H9 (cell line): Measurements from ENCODE around the gene PELI2. TPM values are rescaled to one million over a fixed set of nuclear protein-coding genes. Genes with fewer than 3 reads are reported as not detected.

Source experiments
- DNase-seq: peaks from one replicate; pipeline ENCODE4 v3.0.0-alpha.2; 2017
- H2AFZ ChIP-seq: one replicate; pipeline ENCODE4 v1.6.1; 2013; ENCODE audit warnings: mild to moderate bottlenecking, low read length, control low read depth, moderate library complexity
- H2AK5ac ChIP-seq: 2 replicates; pipeline ENCODE4 v1.6.1; 2013; ENCODE audit warnings: low read length, control low read depth, mixed read lengths; ENCODE audit not compliant: insufficient read length
- H2BK120ac ChIP-seq: one replicate; pipeline ENCODE4 v1.6.1; 2013; ENCODE audit warnings: low read depth, mild to moderate bottlenecking, low read length, control low read depth, inconsistent platforms; ENCODE audit not compliant: poor library complexity, severe bottlenecking
- H2BK12ac ChIP-seq: 2 replicates; pipeline ENCODE4 v1.6.1; 2013; ENCODE audit warnings: low read length, control low read depth, mixed read lengths, low read depth; ENCODE audit not compliant: insufficient read length
- H2BK15ac ChIP-seq: 2 replicates; pipeline ENCODE4 v1.6.1; 2013; ENCODE audit warnings: low read depth, low read length, control low read depth
- H2BK20ac ChIP-seq: one replicate; pipeline ENCODE4 v1.6.1; 2013; ENCODE audit warnings: low read depth, mild to moderate bottlenecking, low read length, control low read depth, inconsistent platforms; ENCODE audit not compliant: poor library complexity, severe bottlenecking
- H2BK5ac ChIP-seq: 2 replicates; pipeline ENCODE4 v1.6.1; 2013; ENCODE audit warnings: low read length, control low read depth, mixed read lengths; ENCODE audit not compliant: insufficient read length
- H3K14ac ChIP-seq: 2 replicates; pipeline ENCODE4 v1.6.1; 2013; ENCODE audit warnings: low read length, control low read depth; ENCODE audit not compliant: insufficient read depth
- H3K18ac ChIP-seq: 2 replicates; pipeline ENCODE4 v1.6.1; 2013; ENCODE audit warnings: low read depth, mild to moderate bottlenecking, mixed read lengths, low read length, control low read depth; ENCODE audit not compliant: insufficient read length
- H3K23ac ChIP-seq: 2 replicates; pipeline ENCODE4 v1.6.1; 2013; ENCODE audit warnings: low read length, control low read depth, mixed read lengths, low read depth; ENCODE audit not compliant: insufficient read length
- H3K23me2 ChIP-seq: 2 replicates; pipeline ENCODE4 v1.6.1; 2013; ENCODE audit warnings: low read depth, mild to moderate bottlenecking, mixed read lengths, low read length, control low read depth; ENCODE audit not compliant: insufficient read length, poor library complexity, severe bottlenecking
- H3K27ac ChIP-seq: 2 replicates; pipeline ENCODE4 v1.5.1; 2013; ENCODE audit warnings: low read length, control low read depth, mixed read lengths, low read depth; ENCODE audit not compliant: insufficient read length
- H3K27me3 ChIP-seq: 2 replicates; pipeline ENCODE4 v1.6.1; 2013; ENCODE audit warnings: low read length, control low read depth, inconsistent platforms; ENCODE audit not compliant: insufficient read depth
- H3K4ac ChIP-seq: 2 replicates; pipeline ENCODE4 v1.6.1; 2013; ENCODE audit warnings: low read depth, mild to moderate bottlenecking, control low read depth, inconsistent platforms, low read length, moderate library complexity
- H3K4me1 ChIP-seq: 2 replicates; pipeline ENCODE4 v1.6.1; 2013; ENCODE audit warnings: low read length, control low read depth, inconsistent platforms; ENCODE audit not compliant: insufficient read depth
- H3K4me2 ChIP-seq: 2 replicates; pipeline ENCODE4 v1.6.1; 2013; ENCODE audit warnings: low read length, control low read depth, mixed read lengths; ENCODE audit not compliant: insufficient read length, insufficient read depth
- H3K56ac ChIP-seq: 2 replicates; pipeline ENCODE4 v1.6.1; 2013; ENCODE audit warnings: low read depth, mild to moderate bottlenecking, mixed read lengths, low read length, control low read depth; ENCODE audit not compliant: insufficient read length
- H3K79me1 ChIP-seq: 2 replicates; pipeline ENCODE4 v1.6.1; 2013; ENCODE audit warnings: low read depth, mild to moderate bottlenecking, moderate library complexity, low read length, control low read depth, inconsistent platforms; ENCODE audit not compliant: insufficient read depth, poor library complexity, severe bottlenecking
- H3K79me2 ChIP-seq: 2 replicates; pipeline ENCODE4 v1.6.1; 2013; ENCODE audit warnings: low read length, control low read depth, inconsistent platforms; ENCODE audit not compliant: insufficient read depth
- H3K9ac ChIP-seq: 2 replicates; pipeline ENCODE4 v1.6.1; 2013; ENCODE audit warnings: low read length, control low read depth, mixed read lengths; ENCODE audit not compliant: insufficient read length; ENCODE audit errors: extremely low read depth
- H3K9me3 ChIP-seq: one replicate; pipeline ENCODE4 v1.6.1; 2013; ENCODE audit warnings: low read depth, low read length, inconsistent platforms; ENCODE audit not compliant: control insufficient read depth
- H3T11ph ChIP-seq: one replicate; pipeline ENCODE4 v1.6.1; 2013; ENCODE audit warnings: mild to moderate bottlenecking, low read length, control low read depth, inconsistent platforms
- H4K20me1 ChIP-seq: one replicate; pipeline ENCODE4 v1.6.1; 2013; ENCODE audit not compliant: control insufficient read depth, insufficient read length, insufficient read depth
- H4K5ac ChIP-seq: 2 replicates; pipeline ENCODE4 v1.6.1; 2013; ENCODE audit warnings: low read depth, mild to moderate bottlenecking, mixed read lengths, low read length, control low read depth; ENCODE audit not compliant: insufficient read length
- H4K8ac ChIP-seq: replicated peaks from 2 replicates; pipeline ENCODE4 v1.6.1; 2013; ENCODE audit warnings: low read length, control low read depth, mixed read lengths, low read depth; ENCODE audit not compliant: insufficient read length
- H4K91ac ChIP-seq: 2 replicates; pipeline ENCODE4 v1.6.1; 2013; ENCODE audit warnings: low read depth, mild to moderate bottlenecking, moderate library complexity, mixed read lengths, low read length, control low read depth; ENCODE audit not compliant: insufficient read length
- H3K27ac Mint-ChIP-seq, 3 experiments: 2 replicates in 2 of 3; 3 replicates in 1 of 3; pipeline ENCODE4 v1.8.0; 2020 to 2021; ENCODE audit warnings: mixed read lengths in 3 of 3, mild to moderate bottlenecking in 1 of 3, moderate library complexity in 1 of 3
- H3K27me3 Mint-ChIP-seq: 2 replicates; pipeline ENCODE4 v1.8.0; 2021; ENCODE audit warnings: low read depth, mild to moderate bottlenecking, moderate library complexity, mixed read lengths
- H3K36me3 Mint-ChIP-seq, 3 experiments: 2 replicates in 2 of 3; 3 replicates in 1 of 3; pipeline ENCODE4 v1.8.0; 2020 to 2021; ENCODE audit warnings: low read depth in 3 of 3, mixed read lengths in 3 of 3; ENCODE audit not compliant: insufficient read depth in 1 of 3
- H3K4me1 Mint-ChIP-seq, 2 experiments: 2 replicates each; pipeline ENCODE4 v1.8.0; 2020; ENCODE audit warnings: mixed read lengths in 2 of 2
- H3K4me3 Mint-ChIP-seq, 2 experiments: 2 replicates in 1 of 2; 3 replicates in 1 of 2; pipeline ENCODE4 v1.8.0; 2020 to 2021; ENCODE audit warnings: mild to moderate bottlenecking in 2 of 2, mixed read lengths in 2 of 2, moderate library complexity in 1 of 2
- H3K9me3 Mint-ChIP-seq, 2 experiments: 2 replicates in 1 of 2; 3 replicates in 1 of 2; pipeline ENCODE4 v1.8.0; 2020; ENCODE audit warnings: mild to moderate bottlenecking in 2 of 2, mixed read lengths in 2 of 2, moderate library complexity in 1 of 2
- CTCF ChIP-seq: fragments of 200-600 bp; sonication (generic); conservative IDR thresholded peaks from 3 replicates; pipeline ENCODE4 v1.8.0; 2021; ENCODE audit warnings: antibody characterized with exemption, mild to moderate bottlenecking
- WGBS: extraction: QIAGEN DNeasy Blood & Tissue Kit; methylation state at CpG from one replicate; pipeline ENCODE4 v1.1.7; 2013; ENCODE audit warnings: missing lambda C conversion rate, low lambda C conversion rate, mixed read lengths; ENCODE audit not compliant: insufficient read length; ENCODE audit errors: extremely low coverage; 5-methylcytosine and 5-hydroxymethylcytosine counted together
- total RNA-seq: library from RNA; stranded (reverse); gene quantifications from 2 replicates; pipeline ENCODE4 v1.2.1, GENCODE V29; 2021

Gene PELI2
- total RNA-seq, 1 experiment from 2014 or later: 18.0 TPM

- H2AFZ ChIP-seq: no peak overlapping the region
- no peak overlapping the region for H2BK120ac ChIP-seq
- no peaks in the 10 kb centered on the region for H3K79me2 ChIP-seq
- WGBS: no CpG with 5 or more reads among the region's 1 CpG
- H4K5ac ChIP-seq: no peak overlapping the region
- no peak overlapping the region for H3K27ac ChIP-seq
- Mint-ChIP-seq H3K27me3 (no peaks in the 10 kb centered on the region; the same call in 1 of the 2 replicates), H3K27ac (no peak overlapping the region), H3K4me1 (no peaks in the 10 kb centered on the region), H3K36me3 (no peaks in the 10 kb centered on the region), H3K4me3 (no peak overlapping the region), H3K9me3 (no peaks in the 10 kb centered on the region)
- no peak overlapping the region for H2BK12ac ChIP-seq
- no peak overlapping the region for H2BK20ac ChIP-seq
- H2BK15ac ChIP-seq: no peak overlapping the region
- H3K27me3 ChIP-seq: no peaks in the 10 kb centered on the region
- H3K14ac ChIP-seq: no peak overlapping the region
- H2BK5ac ChIP-seq: no peak overlapping the region
- H3K4me1 ChIP-seq: no peaks in the 10 kb centered on the region
- no peak overlapping the region for H3K23ac ChIP-seq
- H3K4ac ChIP-seq: no peak overlapping the region
- DNase-seq: no peak
- no peaks in the 10 kb centered on the region for H4K20me1 ChIP-seq
- no peak overlapping the region for H4K91ac ChIP-seq
- no peak for TF ChIP-seq CTCF
- no peaks in the 10 kb centered on the region for H3K79me1 ChIP-seq
- H3K18ac ChIP-seq: no peak overlapping the region
- H4K8ac ChIP-seq: no peak overlapping the region
- no peaks in the 10 kb centered on the region for H3K23me2 ChIP-seq
- H3K56ac ChIP-seq: no peak overlapping the region
- no peak overlapping the region for H3T11ph ChIP-seq
- H3K9me3 ChIP-seq: no peaks in the 10 kb centered on the region
- H3K4me2 ChIP-seq: no peak overlapping the region
- H3K9ac ChIP-seq: no peak overlapping the region
- no peak overlapping the region for H2AK5ac ChIP-seq
Observed at GRCh38 chr14:56340932-56341331, 222.7 kb downstream of the PELI2 start.
